HL-60 (cell line): ENCODE results near the gene SIDT2.

Experiments
- CTCF ChIP-seq: IDR thresholded peaks from one replicate; pipeline ENCODE4 v1.5.1; 2011; ENCODE audit warnings: low read length, control low read depth, inconsistent platforms; ENCODE audit not compliant: insufficient read depth
- GABPA ChIP-seq: IDR thresholded peaks from 2 replicates; pipeline ENCODE4 v1.6.1; 2012; ENCODE audit warnings: low read depth
- POLR2AphosphoS5 ChIP-seq: IDR thresholded peaks from 2 replicates; pipeline ENCODE4 v1.6.1; 2012; ENCODE audit warnings: low read depth

GRCh38 chr11:117205211-117205818, 26.8 kb downstream of the SIDT2 start:
- TF ChIP-seq CTCF (no peak), GABPA (no peak), POLR2AphosphoS5 (no peak)
